ENCODE measurements around the gene CCDC127.
A peak's percentile ranks its signal among the peaks of the same experiment; 100 is the strongest.

Gene CCDC127

DNA sequence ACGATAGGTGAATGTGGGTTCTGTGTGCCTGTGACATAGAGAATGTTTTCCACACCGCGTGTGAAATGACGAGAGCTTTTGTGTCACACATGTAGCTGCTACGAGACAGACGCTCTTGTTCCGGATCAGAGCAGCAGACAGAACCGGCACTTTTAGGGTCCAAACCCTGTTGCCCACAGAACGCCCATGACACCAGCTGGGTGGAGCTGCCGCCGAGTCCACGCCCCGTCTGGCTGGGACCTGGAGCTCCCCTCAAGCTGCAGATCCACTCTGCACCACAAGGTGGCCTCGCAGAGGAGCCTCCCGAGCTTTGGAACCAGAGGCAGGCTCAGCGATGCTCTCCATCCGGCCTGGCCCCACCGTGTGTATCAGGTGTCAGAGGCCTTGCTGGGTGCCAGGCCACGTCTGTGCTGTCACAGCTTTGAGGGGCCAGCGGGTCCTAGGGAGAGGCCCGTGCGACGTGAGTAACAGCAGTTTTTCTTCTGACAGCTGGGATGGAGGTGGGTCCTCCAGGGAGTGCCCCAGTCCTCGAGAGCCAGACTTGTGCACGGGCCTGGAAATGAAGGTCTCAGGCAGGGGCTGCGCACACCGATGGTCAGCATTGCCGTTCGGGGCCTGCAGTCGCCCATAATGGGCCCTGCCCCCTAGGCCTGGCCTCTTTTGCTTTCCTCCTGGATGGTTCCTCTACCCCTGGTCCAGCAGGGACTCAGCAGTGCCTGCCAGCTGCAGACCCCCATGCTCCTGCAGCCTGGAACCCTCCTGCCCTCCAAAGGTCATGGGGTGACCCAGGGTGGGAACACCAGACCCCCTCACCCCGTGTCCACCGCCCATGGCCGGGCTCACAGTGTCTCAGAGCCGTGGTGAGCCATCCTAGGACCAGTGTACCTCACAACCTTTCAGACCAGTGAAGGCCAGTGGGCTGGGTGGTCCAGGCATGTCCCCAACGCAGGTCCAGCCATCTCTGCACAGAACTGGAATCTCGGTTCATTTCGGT is 29.2 kb downstream of the CCDC127 start:
- peak; percentile 91 to 97 for DNase-seq

DNA sequence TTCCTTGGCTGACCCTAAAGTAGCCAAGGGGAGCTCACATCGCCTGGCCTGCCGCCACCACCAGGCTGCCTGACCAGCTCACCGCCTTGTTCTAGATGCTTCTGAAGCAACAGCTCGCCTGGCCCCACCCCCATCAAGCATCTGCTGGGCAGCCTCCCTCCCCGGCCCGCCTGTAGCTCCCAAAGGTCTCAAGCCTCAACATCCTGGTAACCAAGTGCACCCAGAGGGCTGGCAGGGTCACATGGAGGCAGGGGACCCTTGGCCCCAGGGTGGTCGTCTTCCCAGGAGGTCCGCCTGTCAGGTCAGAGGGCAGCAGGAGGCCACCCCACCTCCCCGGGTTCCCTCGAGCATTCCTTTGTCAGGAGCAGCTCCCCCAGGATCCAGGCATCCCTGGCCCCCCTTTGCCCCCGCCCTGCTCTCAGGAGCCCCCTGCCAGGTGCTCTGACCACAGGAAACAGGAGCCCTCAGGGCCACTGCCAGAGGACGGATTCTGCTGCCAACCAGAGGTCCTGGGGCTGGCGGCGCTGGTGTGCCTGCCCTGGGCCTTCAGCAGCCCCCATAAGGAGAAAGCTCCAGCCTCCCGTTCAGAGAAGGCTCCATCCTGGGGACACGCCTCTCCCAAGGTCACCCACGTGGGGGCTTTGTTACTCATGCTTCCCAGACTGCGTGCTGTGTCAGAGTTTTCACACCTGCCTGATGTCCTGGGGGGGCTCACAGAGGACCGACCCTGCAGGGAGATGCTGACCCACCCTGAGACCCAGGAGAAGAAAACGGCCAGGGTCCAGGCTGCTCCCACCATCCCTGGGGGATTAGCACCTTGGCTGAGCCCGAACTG is 30.1 kb downstream of the CCDC127 start:
- DNase-seq, result no peak

DNA sequence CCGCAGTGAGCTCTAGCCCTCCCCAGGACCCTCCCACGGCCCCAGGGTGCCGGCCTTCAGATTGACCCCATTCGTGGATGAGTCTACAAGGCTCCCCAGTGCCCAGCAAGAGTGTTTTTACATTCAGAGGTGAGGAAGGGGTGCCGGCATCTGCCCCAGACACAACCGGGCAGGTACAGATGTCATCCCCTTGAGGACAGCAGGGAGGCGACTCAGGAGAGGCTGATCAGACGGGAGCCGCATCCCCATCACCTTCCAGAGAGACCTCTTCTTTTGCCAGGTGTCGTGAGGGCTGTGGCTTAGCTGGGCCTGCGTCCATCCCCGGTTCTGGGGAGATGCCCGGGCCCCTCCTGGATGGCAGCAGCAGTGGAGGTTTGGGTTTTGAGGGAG is 30.9 kb downstream of the CCDC127 start:
- DNase-seq, result no peak

DNA sequence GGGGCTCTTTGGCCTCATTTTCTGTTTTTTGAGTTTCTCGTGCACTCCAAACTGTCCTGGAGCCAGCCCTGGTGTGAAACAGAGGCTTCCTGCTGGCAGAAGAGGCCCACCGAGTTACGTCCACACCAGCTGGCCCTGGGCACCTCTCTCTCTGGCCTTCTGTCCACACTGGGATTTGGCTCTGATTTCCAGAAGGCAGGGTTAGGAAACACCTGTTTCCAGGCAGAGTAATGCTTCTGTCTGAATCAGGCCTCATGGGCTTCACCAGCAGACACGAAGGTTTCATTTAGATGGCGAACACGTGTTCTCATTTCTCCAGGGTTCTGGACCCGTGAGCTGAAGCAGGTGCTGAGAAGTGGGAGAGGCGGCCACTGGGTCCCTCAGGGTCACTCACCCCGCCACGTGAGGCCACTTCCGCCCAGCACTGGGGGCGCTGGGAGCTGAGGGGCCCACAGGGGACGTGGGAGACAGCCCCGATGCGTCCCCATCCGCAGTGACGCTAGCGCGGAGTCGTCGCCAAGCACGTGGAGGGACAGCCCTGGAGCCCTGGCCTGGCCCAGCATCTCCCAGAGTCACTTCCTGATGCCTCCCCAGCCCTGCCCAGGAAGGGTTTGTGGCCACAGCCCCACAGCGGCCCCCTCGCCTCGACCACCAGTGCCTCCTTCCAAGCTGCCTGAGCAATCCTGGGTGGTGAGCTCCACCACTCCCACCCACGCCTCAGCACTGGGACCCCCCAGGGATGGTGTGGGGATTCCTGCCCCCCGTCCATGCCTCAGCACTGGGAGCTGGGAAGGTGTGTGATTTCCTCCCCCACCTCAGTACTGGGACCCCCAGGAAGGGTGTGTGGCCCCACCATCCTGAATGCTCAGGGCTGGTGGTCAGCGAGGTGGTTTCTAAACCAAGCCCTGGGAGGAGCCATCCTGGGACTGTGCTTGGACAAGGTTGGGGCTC is 31.6 kb downstream of the CCDC127 start:
- no peak for DNase-seq

DNA sequence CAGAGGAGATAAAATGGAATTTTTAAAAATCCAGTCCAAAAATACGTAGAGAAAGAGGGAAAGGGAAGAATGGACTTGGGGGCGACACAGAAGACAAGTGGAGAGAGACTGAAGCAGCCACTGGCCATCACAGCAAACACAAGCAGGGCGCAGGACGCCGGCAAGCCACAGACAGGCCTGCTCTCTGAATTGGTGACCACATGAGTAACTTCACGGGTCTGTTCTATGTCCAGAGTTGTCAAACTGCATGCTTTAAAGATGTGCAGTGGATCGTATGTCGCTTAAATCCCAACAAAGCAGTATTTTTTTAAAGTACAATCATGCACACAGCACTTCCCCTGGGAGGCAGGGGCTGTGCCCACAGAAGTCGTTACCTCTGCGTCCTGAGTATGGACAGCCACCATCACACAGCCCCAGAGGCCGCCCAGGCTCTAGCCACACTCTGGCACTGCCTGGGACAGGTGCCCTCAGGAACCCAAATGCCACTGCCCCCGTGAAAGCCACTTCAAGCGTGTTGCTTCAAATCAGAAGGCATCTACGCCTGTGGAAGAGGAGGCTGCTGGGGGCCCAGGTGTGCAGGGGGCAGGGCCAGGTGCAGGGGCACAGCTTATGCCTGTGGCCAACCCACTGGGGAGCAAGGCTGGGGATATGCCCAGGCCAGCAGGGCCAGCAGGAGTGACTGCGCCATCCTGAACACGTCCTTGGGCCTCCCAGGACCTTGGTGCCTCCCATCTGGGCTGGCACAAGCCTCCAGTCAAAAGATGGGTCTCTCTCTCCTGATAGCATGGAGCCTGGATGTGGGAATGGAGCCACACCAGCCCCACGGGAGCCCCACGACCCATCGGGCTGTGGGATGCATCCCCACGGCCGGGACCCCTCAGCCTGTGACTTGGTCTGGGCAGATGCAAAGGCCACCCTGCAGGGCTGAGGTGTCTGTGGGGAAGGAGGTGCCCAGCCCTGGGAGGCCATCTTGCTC is 32.6 kb downstream of the CCDC127 start:
- DNase-seq, result no peak

DNA sequence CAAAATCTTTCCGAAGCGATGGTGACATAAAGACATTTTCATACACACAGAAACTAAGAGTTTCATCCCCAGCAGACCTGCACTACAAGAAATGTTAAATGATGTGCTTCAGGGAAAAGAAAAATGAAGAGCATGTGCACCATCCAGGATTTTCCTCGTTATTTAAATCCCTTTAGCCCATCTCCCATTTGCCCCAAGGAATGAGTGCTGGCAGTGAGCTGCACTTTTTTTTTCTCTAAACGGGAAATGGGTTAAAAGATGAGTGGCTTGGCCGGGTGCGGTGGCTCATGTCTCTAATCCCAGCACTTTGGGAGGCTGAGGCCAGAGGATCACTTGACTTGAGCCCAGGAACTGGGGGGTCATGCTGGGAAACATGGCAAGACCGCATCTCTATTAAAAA is 33.5 kb downstream of the CCDC127 start:
- DNase-seq, result no peak

DNA sequence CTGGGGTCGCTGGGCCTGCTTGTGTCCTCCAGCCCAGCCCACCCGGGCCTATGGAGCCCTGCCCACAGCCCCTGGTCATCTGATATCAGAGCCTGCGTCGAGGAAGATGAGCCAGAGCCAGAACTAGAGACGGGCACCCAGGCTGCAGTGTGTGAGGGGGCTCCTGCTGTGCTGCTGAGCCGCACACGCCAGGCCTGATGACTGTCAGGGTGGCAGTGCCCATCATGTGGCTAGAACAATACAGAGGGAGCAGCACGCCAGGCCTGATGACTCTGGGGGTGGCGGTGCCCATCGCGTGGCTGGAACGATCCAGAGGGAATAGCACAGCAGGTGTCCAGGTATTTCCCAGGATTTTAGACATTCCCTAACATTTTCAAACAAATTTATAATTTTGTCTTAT is 35.8 kb downstream of the CCDC127 start:
- DNase-seq, result no peak

DNA sequence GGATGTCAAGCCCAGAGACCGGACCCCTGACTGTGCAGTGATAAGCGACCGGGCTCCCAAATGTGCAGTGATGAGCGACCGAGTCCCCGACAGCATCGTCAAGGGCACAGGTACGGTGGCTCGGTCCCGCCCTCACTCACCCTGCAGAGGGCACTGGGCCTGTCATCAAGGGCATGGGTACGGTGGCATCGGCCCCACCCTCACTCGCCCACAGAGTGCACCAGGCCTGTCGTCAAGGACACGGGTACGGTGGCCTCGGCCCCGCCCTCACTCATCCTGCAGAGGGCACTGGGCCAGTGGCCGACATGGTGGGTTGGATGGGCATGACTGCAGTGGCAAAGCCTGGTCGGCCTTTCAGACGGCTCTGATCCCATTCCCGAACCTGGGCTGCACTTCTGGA is 36.4 kb downstream of the CCDC127 start:
- no peak for DNase-seq

DNA sequence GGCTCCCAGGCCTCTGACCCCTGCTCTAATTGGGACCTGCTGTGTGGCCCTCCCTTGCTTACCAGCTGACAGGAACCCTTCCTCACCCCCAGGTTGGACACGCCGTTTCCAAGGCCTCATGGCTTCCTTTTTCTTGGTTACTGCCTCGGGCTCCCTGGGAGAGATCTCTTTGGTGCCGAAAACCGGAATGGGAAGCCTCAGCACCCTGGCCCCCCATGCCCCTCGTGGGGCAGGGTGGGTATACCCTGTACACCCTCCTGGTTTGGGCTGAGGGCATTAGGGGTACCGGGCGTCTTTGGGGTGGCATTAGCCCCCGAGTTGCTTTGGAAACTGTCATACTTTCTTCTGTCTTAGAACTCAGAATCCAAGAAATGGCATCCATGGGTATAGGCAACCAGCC is 36.8 kb downstream of the CCDC127 start:
- no peak for DNase-seq

DNA sequence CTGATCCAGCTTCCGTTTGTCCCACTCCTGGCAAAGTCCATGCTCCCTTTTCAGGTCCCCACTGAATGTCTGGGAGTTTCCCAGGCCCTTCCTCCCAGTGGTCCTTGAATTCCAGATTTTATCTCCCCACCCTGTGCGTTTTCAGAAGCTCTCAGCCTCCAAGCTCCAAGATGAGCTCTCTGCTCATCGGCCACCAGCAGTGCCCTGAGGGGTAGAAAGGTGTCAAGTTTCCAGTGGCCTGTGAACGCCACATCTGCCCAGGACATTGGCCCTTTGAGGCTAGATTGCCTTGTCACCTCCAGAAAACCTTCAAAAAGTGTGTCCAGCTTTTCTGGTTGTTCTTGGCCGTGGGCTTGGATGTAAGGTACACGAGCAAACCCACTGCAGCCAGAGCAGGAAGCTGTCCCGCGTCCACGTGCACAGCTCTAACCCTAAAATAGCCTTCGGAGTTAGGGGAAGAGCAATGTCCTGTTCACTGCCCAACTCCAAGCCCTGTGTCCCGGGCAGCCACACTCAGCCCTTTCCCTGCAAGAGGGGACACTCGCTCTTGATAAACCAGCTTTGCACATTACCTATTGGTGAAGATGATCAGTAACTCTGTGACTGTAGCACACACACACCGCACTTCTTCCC is 37.6 kb downstream of the CCDC127 start:
- DNase-seq, result no peak

DNA sequence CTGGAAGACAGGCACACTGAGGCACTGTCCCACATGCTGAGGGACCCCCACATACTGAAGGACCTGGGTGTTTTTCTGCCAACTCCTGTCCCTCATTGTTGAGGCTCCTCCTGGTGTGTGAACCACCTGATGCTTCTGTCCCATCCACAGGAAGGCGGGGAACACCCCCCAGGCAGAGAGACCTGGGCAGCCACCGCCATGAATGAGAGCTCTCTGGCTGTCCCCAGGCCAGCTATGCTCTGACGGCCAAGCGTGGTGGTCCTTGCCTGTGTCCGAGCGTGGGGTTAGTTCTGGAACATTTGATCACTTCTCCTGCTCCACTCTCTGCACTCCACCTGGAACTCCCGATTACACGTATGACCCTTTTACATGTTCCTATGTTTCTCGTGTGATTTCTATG is 38.6 kb downstream of the CCDC127 start:
- no peak for DNase-seq

DNA sequence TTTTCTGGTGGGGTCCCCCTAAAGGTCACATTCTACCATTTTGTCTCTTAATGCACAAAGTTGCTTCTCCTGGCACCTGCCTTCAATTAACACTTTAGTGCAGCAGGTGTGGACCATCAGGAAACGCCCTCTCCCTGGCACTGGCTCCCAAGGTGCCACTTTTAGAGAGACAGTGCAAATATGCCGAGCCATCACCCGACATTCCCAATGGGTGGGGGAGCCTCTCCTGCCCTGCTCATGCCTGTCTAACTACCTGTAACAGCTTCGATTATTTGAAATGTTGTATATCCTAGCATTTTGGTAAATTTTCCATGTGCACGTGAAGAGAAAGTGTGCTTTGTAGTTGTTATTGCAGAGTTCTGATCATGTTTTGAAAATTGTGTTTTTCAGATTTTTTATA is 39.8 kb downstream of the CCDC127 start:
- DNase-seq, result no peak

DNA sequence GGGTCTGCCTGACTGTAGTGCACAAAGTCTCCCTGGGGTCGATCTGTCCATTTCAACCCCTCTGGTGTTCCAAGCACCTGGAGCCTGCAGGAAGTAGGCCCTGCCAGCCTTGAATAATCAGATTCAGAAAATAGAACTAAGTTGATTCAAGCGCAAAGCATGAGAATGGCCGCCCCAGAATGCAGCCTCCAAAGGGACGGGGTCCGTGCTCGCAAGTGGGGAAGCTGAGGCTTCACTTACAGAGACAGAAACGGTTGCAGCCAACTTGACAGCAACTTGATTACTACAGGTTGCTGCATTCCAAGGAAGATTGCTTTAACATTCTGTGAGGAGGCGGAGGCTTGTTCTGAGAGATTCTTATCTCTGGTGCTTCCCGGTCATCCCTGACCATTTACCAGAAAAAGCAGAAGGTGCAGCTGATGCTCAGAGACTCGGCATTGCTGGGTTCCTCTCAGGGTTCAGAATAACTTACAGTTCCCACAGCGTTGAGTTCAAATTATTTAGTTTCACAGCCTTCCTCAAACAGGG is 41.6 kb downstream of the CCDC127 start:
- no peak for DNase-seq

DNA sequence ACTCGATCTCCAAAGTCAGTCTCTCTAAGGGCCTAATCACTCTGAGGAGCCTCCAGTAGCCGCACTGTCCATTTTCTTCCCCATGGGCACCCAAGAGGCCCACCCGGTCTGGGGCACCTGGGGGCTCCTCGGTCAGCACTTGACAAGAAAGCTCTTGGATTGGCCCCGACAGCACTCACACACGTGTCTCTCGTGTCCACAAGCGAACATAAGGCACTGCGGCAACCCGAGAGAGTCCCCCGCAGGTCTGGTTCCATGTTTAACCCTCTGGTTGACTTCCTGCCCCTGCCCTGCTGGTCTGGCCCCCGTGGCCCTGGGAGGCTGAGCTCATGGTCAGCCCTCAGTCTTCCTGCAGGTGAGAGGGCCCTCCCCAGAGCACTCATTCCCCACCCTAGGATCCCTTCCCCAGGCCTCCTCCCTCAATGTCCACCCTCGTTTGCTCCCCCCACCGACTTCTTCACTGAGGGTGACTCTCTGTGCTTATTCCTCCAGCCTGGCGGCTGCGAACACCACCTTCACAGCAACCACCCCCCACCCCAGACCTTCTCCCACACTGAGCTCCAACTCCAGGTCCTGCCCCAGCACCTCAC is 43.0 kb downstream of the CCDC127 start:
- no peak for DNase-seq

DNA sequence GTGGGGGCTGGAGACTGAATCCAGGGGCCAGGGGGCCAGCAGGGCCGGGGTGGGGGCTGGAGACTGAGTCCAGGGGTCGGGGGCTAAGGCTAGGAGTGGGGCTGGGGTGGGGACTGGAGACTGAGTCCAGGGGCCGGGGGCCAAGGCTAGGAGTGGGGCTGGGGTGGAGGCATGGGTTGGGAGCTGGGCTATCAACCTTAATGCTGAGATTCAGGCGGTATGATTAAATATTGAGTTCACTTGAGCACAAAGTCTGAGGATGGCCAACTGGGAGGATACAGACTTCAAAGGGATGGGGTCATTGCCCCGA is 43.7 kb downstream of the CCDC127 start:
- DNase-seq, result no peak

DNA sequence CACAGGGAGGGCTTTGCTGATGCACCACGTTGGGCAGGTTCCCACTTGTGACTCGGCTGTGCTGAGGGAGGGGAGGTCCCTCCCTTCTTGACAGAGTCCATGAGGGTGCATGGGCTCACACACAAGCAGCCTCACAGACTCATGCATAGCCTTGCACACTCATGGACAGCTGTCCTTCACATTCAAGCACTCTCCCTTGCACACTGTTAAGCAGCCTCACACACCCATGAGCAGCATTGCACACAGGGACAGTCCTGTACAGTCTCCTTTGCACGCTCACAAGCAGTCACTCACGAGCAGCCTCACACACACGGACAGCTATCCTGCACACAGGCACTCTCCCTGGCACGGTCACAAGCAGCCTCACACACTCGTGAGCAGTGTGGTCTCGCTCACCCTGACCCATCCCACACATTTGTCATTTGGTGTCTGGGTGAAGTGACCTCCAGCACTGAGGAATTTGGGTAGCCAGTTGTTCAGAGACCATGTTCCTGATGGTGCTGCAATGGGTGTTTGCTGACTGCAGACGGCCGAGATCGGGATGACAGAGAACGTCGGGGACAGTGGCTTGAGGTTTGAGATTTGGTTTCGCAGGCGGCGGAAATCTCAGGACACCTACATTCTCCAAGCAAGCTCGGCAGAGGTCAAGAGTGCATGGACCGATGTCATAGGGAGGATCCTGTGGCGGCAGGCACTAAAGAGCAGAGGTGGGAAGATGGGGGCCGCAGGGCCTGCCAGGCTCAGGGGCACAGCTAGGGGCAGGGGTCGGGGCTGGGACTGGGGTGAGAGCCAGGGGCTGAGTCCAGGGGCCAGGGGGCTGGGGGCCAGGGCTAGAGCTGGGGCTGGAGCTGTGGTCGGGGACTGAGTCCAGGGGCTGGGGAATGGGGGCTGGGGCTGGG is 44.3 kb downstream of the CCDC127 start:
- no peak for DNase-seq

DNA sequence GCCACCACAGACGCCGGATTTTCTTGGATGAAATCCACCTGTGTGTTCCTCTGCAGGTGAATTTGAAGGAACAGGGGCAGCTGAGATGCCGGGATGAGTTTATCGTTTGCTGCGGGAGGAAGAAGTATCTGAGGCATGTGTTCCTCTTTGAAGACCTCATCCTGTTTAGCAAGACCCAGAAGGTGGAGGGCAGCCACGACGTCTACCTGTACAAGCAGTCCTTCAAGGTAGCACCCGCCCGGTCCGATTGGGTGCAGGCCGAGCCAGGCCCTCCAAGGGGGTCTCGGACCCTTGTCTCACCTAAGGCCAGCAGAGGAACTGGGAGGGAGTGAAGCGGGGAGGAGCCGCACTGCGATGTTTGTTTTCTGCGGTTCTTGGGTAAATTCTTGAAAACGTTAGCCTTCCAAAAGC is 45.1 kb downstream of the CCDC127 start:
- DNase-seq, result no peak

DNA sequence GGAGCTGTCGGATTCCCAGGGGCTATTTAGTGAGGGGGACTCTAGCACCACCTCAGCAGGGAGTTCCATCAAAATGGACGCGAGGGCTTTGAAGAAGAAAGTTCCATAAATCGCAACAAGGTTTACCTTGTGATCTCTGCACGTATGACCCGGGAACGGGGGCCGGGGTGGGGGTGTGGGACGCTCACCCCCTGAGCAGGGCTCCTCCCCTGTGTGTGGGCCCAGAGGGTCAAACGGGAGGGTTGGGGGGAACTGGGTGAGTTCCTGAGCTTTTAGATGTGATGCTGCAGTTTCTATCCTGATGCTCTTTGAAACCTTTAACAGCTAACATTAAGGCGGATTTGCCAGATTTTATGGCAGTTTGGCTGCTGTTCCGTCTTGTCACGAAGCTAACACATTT is 45.5 kb downstream of the CCDC127 start:
- no peak for DNase-seq

DNA sequence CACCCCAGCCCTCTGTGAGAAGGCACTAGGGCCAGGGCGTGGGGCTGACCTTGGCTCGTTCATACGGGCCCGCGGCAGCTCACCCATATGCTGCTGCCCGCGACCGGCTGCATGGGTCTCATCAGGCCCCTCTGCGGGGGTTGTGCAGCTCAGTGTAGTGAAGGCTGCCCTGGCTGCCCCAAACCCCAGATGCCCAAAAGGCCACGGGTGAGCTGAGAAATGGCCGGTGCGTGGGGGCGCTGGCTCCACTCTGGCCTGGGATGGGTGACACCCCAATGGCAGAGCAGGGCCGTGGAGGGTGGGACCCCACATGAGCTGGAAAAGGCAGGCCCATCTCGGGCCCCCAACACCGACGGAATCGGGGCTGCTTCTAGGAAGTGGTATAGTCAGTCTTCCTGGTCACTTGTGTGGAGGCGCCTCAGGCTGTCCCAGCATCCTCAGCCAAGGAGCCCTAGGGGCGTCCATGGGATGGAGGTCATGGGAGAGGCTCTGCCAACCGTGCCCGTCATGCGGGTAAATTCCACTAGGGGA is 46.1 kb downstream of the CCDC127 start:
- no peak for DNase-seq

Data from NCI-H1930 (cell line).